Measurements from ENCODE around the gene KCNQ5.

Gene KCNQ5

DNA sequence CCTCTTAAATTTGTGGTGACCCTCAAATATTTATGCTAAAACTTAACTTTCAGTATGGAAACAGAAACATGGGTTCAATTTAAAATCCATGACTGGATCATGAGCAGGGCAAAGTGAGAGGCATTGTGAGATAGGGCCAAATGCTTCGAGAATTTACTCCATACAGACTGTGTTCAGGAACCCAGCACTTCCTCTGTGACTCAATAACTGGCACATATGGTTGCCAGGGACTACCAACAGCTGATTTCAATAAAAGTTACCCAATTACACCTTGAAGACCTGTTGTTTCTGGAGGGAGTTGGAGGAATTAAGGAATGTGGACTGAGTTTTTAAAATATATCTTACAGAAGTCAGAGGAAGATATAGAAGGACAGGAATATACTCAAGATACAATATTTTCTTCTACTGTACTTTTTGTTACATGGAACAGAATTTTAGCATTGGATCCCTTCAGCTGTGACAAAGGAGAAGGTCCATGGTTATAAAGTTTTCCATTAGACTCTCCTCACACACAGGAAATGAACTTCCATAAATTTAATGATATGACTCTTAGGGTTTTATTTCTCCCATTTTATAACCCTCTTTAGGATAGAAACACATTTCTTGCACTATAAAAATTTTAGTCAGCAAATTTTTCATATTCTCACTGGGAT lies 344.9 kb downstream of the KCNQ5 start:
- no peak overlapping the region for H3K27ac ChIP-seq (ENCODE audit: low read depth, low read length)
- no peaks in the 10 kb centered on the region for H3F3A ChIP-seq (ENCODE audit: control insufficient read depth, insufficient read depth)
- H3K79me2 ChIP-seq (ENCODE audit: control insufficient read depth, low read length): no peaks in the 10 kb centered on the region
- no peaks in the 10 kb centered on the region for H3K4me1 ChIP-seq (ENCODE audit: control insufficient read depth, low read length)
- H3K4me3 ChIP-seq (ENCODE audit: low read length): no peak overlapping the region
- H3K27me3 ChIP-seq (ENCODE audit: control insufficient read depth, low read length): no peaks in the 10 kb centered on the region
- H3K4me2 ChIP-seq (ENCODE audit: low read length): no peak overlapping the region
- TF ChIP-seq CTCF (IDR thresholded peaks at IDR 0.05; ENCODE audit: low read depth, low read length, poor library complexity, severe bottlenecking): no peak
- TF ChIP-seq EZH2phosphoT487 (IDR thresholded peaks at IDR 0.05; ENCODE audit: borderline replicate concordance, low read length): no peak
- H4K20me1 ChIP-seq (ENCODE audit: control insufficient read depth, insufficient read depth, low read depth, low read length): no peaks in the 10 kb centered on the region
- 0 out of 2 replicates have a peak, but pooled peaks cover 4% of the 10 kb centered on the region for H3K36me3 ChIP-seq (ENCODE audit: control insufficient read depth, low read length)
- H3K9me2 ChIP-seq (replicated peaks; ENCODE audit: control insufficient read depth, low read length): no peaks in the 10 kb centered on the region
- H3K9me3 ChIP-seq (ENCODE audit: control insufficient read depth, insufficient read depth, low read length): no peaks in the 10 kb centered on the region

DNA sequence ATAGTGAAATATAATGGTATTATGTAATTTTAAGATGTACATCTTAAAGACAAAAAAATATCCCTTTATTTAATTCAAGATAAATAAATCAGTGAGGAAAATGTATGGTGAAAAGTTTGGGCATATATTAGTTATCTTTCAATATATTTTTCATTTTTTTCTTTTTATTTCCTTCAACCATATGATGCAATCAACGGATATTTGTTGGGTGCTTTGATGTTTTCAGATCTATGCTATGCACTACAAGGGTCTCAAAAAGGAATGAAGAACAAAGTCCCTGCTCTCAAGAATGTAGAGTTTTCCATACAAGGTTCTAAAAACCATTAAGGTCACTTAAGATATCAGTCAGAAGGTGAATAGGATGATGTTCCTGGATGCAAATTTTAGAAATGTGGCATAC lies 345.5 kb downstream of the KCNQ5 start:
- no peak for TF ChIP-seq EZH2phosphoT487 (IDR thresholded peaks at IDR 0.05; ENCODE audit: borderline replicate concordance, low read length)
- no peak for TF ChIP-seq CTCF (IDR thresholded peaks at IDR 0.05; ENCODE audit: low read depth, low read length, poor library complexity, severe bottlenecking)
- no peaks in the 10 kb centered on the region for H3K4me1 ChIP-seq (ENCODE audit: control insufficient read depth, low read length)
- H3K4me3 ChIP-seq (ENCODE audit: low read length): no peak overlapping the region
- no peaks in the 10 kb centered on the region for H4K20me1 ChIP-seq (ENCODE audit: control insufficient read depth, insufficient read depth, low read depth, low read length)
- no peaks in the 10 kb centered on the region for H3K9me3 ChIP-seq (ENCODE audit: control insufficient read depth, insufficient read depth, low read length)
- H3K27ac ChIP-seq (ENCODE audit: low read depth, low read length): no peak overlapping the region
- H3K9me2 ChIP-seq (replicated peaks; ENCODE audit: control insufficient read depth, low read length): no peaks in the 10 kb centered on the region
- H3K79me2 ChIP-seq (ENCODE audit: control insufficient read depth, low read length): no peaks in the 10 kb centered on the region
- H3F3A ChIP-seq (ENCODE audit: control insufficient read depth, insufficient read depth): no peaks in the 10 kb centered on the region
- no peaks in the 10 kb centered on the region for H3K27me3 ChIP-seq (ENCODE audit: control insufficient read depth, low read length)
- H3K4me2 ChIP-seq (ENCODE audit: low read length): no peak overlapping the region
- 0 out of 2 replicates have a peak, but pooled peaks cover 4% of the 10 kb centered on the region for H3K36me3 ChIP-seq (ENCODE audit: control insufficient read depth, low read length)

DNA sequence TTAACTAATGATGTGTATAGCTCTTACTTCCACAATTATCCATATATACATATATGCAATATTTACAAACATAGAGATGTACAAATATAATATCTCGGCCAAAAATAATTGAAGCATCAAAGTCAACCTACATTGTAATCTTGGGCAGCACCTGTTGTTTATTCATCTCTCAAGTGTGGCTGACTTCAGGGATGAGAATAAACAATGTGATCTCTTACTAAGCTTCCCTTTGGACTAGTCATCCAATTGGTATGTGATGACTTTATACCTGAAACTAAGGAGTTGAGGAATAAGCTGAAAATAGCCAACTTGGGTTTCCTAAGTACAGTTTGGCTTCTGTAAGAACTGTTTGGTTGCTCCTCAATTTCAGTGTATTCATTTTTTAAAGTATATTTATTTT lies 346.8 kb downstream of the KCNQ5 start:
- Histone ChIP-seq H3K4me1 (ENCODE audit: control insufficient read depth, low read length) (no peaks in the 10 kb centered on the region), H3F3A (ENCODE audit: control insufficient read depth, insufficient read depth) (no peaks in the 10 kb centered on the region), H3K27ac (ENCODE audit: low read depth, low read length) (no peak overlapping the region), H3K4me2 (ENCODE audit: low read length) (no peak overlapping the region), H3K79me2 (ENCODE audit: control insufficient read depth, low read length) (no peaks in the 10 kb centered on the region), H3K4me3 (ENCODE audit: low read length) (no peak overlapping the region), H3K9me3 (ENCODE audit: control insufficient read depth, insufficient read depth, low read length) (no peaks in the 10 kb centered on the region), H3K27me3 (ENCODE audit: control insufficient read depth, low read length) (no peaks in the 10 kb centered on the region), H3K9me2 (replicated peaks; ENCODE audit: control insufficient read depth, low read length) (no peaks in the 10 kb centered on the region), H3K36me3 (ENCODE audit: control insufficient read depth, low read length) (0 out of 2 replicates have a peak, but pooled peaks cover 4% of the 10 kb centered on the region), H4K20me1 (ENCODE audit: control insufficient read depth, insufficient read depth, low read depth, low read length) (no peaks in the 10 kb centered on the region)
- no peak for TF ChIP-seq CTCF (IDR thresholded peaks at IDR 0.05; ENCODE audit: low read depth, low read length, poor library complexity, severe bottlenecking)
- no peak for TF ChIP-seq EZH2phosphoT487 (IDR thresholded peaks at IDR 0.05; ENCODE audit: borderline replicate concordance, low read length)

Data from DOHH2 (cell line).